GM12878 (cell line): Measurements from ENCODE around the gene BCKDHB. TPM values are rescaled to one million over a fixed set of nuclear protein-coding genes. Genes with fewer than 3 reads are reported as not detected.

ENCODE experiments used
- ATAC-seq: fragments of 200-7000 bp; cut with Tn5 transposase; 3 replicates; pipeline ENCODE4 v1.9.1; 2020; ENCODE audit warnings: mild to moderate bottlenecking, moderate library complexity
- BruUV-seq: library from RNA; stranded (reverse); fragments of 400-500 nt; replicated peaks from 2 replicates; lab custom pipeline; 2021; lab: Mats Ljungman, UMichigan
- CTCF ChIA-PET: fragments of 300-600 bp; sonication (Branson Sonifier 250); formaldehyde crosslinking; extraction: SDS; loops from one replicate; lab custom pipeline; 2021; ENCODE audit warnings: inconsistent platforms; lab: Yijun Ruan, JAX
- POLR2A ChIA-PET: fragments of 350-600 bp; formaldehyde crosslinking; extraction: SDS; loops from one replicate; lab custom pipeline; 2021; ENCODE audit warnings: inconsistent platforms; lab: Charles Lee
- RAD21 ChIA-PET: fragments of 300-600 bp; sonication (Branson Sonifier 250); formaldehyde crosslinking; loops from one replicate; lab custom pipeline; 2023; ENCODE audit warnings: antibody characterized with exemption; ENCODE audit not compliant: unreplicated experiment; lab: Charles Lee
- SMC1A ChIA-PET: fragments of 300-600 bp; sonication (Branson Sonifier 250); formaldehyde crosslinking; loops from one replicate; lab custom pipeline; 2023; ENCODE audit not compliant: unreplicated experiment, uncharacterized antibody; lab: Charles Lee
- DNase-seq: peaks from one replicate; pipeline ENCODE4 v3.0.0-alpha.2; 2011; ENCODE audit warnings: low read depth, low spot score
- FAIRE-seq: peaks from 3 replicates; lab custom pipeline; 2011; peaks lifted over from hg19 to GRCh38; lab: Jason Lieb, UNC
- H2AFZ ChIP-seq: 2 replicates; pipeline ENCODE4 v1.6.0; 2011; ENCODE audit warnings: low read depth, low read length, control low read depth; ENCODE audit not compliant: control insufficient read depth
- H3K27ac ChIP-seq: 2 replicates; pipeline ENCODE4 v1.5.1; 2011; ENCODE audit warnings: control low read depth; ENCODE audit not compliant: control insufficient read depth, insufficient read depth
- H3K27me3 ChIP-seq, 2 experiments: replicated peaks in 1 of 2; 2 replicates each; pipeline versions ENCODE4 v1.6.0 to v1.6.1; 2011; ENCODE audit warnings: low read length in 1 of 2; ENCODE audit not compliant: control insufficient read depth in 2 of 2, insufficient read depth in 2 of 2
- H3K36me3 ChIP-seq, 2 experiments: 2 replicates each; pipeline ENCODE4 v1.5.1; 2011; ENCODE audit warnings: low read length in 1 of 2; ENCODE audit not compliant: control insufficient read depth in 2 of 2, insufficient read depth in 2 of 2
- H3K4me1 ChIP-seq: 2 replicates; pipeline ENCODE4 v1.6.1; 2011; ENCODE audit warnings: mild to moderate bottlenecking, low read length, moderate library complexity, mixed read lengths; ENCODE audit not compliant: control insufficient read depth, insufficient read depth
- H3K4me2 ChIP-seq: 2 replicates; pipeline ENCODE4 v1.6.0; 2011; ENCODE audit warnings: control low read depth; ENCODE audit not compliant: control insufficient read depth, insufficient read depth
- H3K4me3 ChIP-seq: fragments of 200-600 bp; sonication (generic); 2 replicates; pipeline ENCODE4 v1.5.1; 2016
- H3K79me2 ChIP-seq: 2 replicates; pipeline ENCODE4 v1.6.0; 2011; ENCODE audit warnings: low read length; ENCODE audit not compliant: control insufficient read depth, insufficient read depth
- H3K9ac ChIP-seq: 2 replicates; pipeline ENCODE4 v1.8.0; 2011; ENCODE audit warnings: low read length, control low read depth, mixed read lengths; ENCODE audit not compliant: control insufficient read depth, insufficient read depth
- H3K9me3 ChIP-seq: replicated peaks from 3 replicates; pipeline ENCODE4 v1.5.1; 2011; ENCODE audit warnings: mild to moderate bottlenecking, low read length; ENCODE audit not compliant: control insufficient read depth, insufficient read depth
- H4K20me1 ChIP-seq: 2 replicates; pipeline ENCODE4 v1.6.0; 2011; ENCODE audit not compliant: control insufficient read depth, insufficient read depth
- CEBPB ChIP-seq, 2 experiments: fragments of 150-350 bp in 1 of 2; IDR thresholded peaks; 2 replicates each; pipeline ENCODE4 v1.6.1; 2012 to 2014; ENCODE audit warnings: low read depth in 2 of 2, low read length in 2 of 2, borderline replicate concordance in 1 of 2, inconsistent platforms in 1 of 2
- CHD4 ChIP-seq: fragments of 200-600 bp; sonication (generic); IDR thresholded peaks from 2 replicates; pipeline ENCODE4 v1.6.1; 2016; ENCODE audit warnings: mild to moderate bottlenecking
- CREB1 ChIP-seq: IDR thresholded peaks from 2 replicates; pipeline ENCODE4 v1.6.1; 2012; ENCODE audit warnings: low read depth, mild to moderate bottlenecking, inconsistent platforms
- FOS ChIP-seq: IDR thresholded peaks from 3 replicates; pipeline ENCODE4 v1.6.1; 2011; ENCODE audit warnings: borderline replicate concordance; ENCODE audit not compliant: insufficient read length; ENCODE audit errors: extremely low read depth
- MLLT1 ChIP-seq: fragments of 450-650 bp; IDR thresholded peaks from 2 replicates; pipeline ENCODE4 v1.6.1; 2016; ENCODE audit warnings: mild to moderate bottlenecking
- MYB ChIP-seq: fragments of 150-350 bp; IDR thresholded peaks from 2 replicates; pipeline ENCODE4 v1.6.1; 2014; ENCODE audit warnings: mild to moderate bottlenecking, low read depth, low read length, borderline replicate concordance
- PKNOX1 ChIP-seq: fragments of 450-650 bp; IDR thresholded peaks from 2 replicates; pipeline ENCODE4 v1.6.1; 2016; ENCODE audit warnings: mild to moderate bottlenecking
- RAD21 ChIP-seq: IDR thresholded peaks from 2 replicates; pipeline ENCODE4 v1.6.1; 2011; ENCODE audit warnings: mild to moderate bottlenecking, low read depth, low read length, moderate library complexity; ENCODE audit not compliant: insufficient read depth
- RBBP5 ChIP-seq: fragments of 200-600 bp; sonication (generic); conservative IDR thresholded peaks from 2 replicates; pipeline ENCODE4 v1.6.1; 2016
- REST ChIP-seq: IDR thresholded peaks from 2 replicates; pipeline ENCODE4 v1.6.1; 2012; ENCODE audit warnings: mild to moderate bottlenecking, low read depth, low read length
- SREBF1 ChIP-seq: IDR thresholded peaks from 2 replicates; pipeline ENCODE4 v1.6.1; 2012; ENCODE audit warnings: mild to moderate bottlenecking, low read length
- STAT3 ChIP-seq: IDR thresholded peaks from 2 replicates; pipeline ENCODE4 v1.6.1; 2011; ENCODE audit warnings: low read depth, low read length, improper control_type of control experiment
- TAF1 ChIP-seq: IDR thresholded peaks from 2 replicates; pipeline ENCODE4 v1.6.1; 2011; ENCODE audit warnings: mild to moderate bottlenecking, low read depth, low read length, borderline replicate concordance
- TARDBP ChIP-seq: IDR thresholded peaks from 2 replicates; pipeline ENCODE4 v1.6.1; 2016; ENCODE audit warnings: borderline replicate concordance
- YBX1 ChIP-seq: fragments of 450-650 bp; IDR thresholded peaks from 2 replicates; pipeline ENCODE4 v1.6.1; 2016; ENCODE audit warnings: antibody characterized with exemption
- WGBS: methylation state at CpG from one replicate; pipeline ENCODE4 v1.1.6; 2016; ENCODE audit warnings: low lambda C conversion rate; ENCODE audit not compliant: insufficient replicate concordance, insufficient coverage; ENCODE audit errors: missing lambda C conversion rate; 5-methylcytosine and 5-hydroxymethylcytosine counted together
- in situ Hi-C: fragments of 300-500 bp; cut with MboI; formaldehyde crosslinking; loops from 9 replicates; pipeline ENCODE4 v1.14.3; 2018; ENCODE audit warnings: mixed read lengths
- intact Hi-C: fragments of 100-400 bp; cut with micrococcal nuclease; formaldehyde crosslinking; loops from one replicate; pipeline ENCODE4 v1.14.2; 2022; ENCODE audit not compliant: unreplicated experiment
- polyA plus RNA-seq, 11 experiments: library from polyadenylated mRNA; depleted of rRNA in 4 of 11; unstranded in 6 of 11; stranded (reverse) in 5 of 11; fragments of >200 nt; fragmentation: Nextera tagmentation in 4 of 11; fragmentation: Illumina TruSeq in 1 of 11; extraction: Ambion mirVana in 4 of 11; extraction: Trizol in 1 of 11; gene quantifications; 1 replicate in 1 of 11; 2 replicates in 10 of 11; pipeline versions ENCODE4 v1.2.1 to v1.2.3, GENCODE V29; 2011 to 2016; ENCODE audit warnings: inconsistent platforms in 2 of 11, missing spikeins in 2 of 11, low read depth in 1 of 11
- total RNA-seq, 4 experiments: library from RNA; depleted of rRNA in 3 of 4; stranded (reverse); fragments of >200 nt in 3 of 4; fragmentation: Illumina TruSeq in 1 of 4; extraction: Trizol in 1 of 4; gene quantifications; 2 replicates each; pipeline versions ENCODE4 v1.2.1 to v1.2.3, GENCODE V29; 2013 to 2021

Gene BCKDHB
- total and polyA plus RNA-seq, 10 of the 15 experiments (the other 5 are each of a cell fraction or from before 2014, with no cell fraction given), result 12.9 to 57.1 (median 25.3) TPM

GRCh38 chr6:80134065-80134464, 27.6 kb downstream of the BCKDHB start:
- Histone ChIP-seq H3K4me3 (no peak overlapping the region), H3K4me2 (no peak overlapping the region), H3K4me1 (no peaks in the 10 kb centered on the region)
- no peak for ATAC-seq
- in situ Hi-C loops, result no loop called here
- 83% methylated on average over 1 of the region's 1 CpG for WGBS
- TF ChIP-seq YBX1 (no peak), SREBF1 (no peak), TARDBP (no peak), REST (no peak), CEBPB (IDR thresholded peaks at IDR 0.05; ENCODE audit: borderline replicate concordance in 1 of 2, low read depth in 2 of 2, low read length in 2 of 2) (no peak), RAD21 (no peak), CREB1 (no peak), STAT3 (no peak), RBBP5 (no peak), FOS (no peak), MLLT1 (no peak), CHD4 (no peak), PKNOX1 (no peak), MYB (no peak), TAF1 (no peak)
- TF ChIP-seq, all 136 proteins: peak for 0
- Histone ChIP-seq H3K9ac (no peak overlapping the region), H3K79me2 (no peaks in the 10 kb centered on the region), H3K27me3 (no peaks in the 10 kb centered on the region), H3K9me3 (peaks cover 1% of the 10 kb centered on the region; the same call in 1 of the 3 replicates), H3K36me3 (no peaks in the 10 kb centered on the region), H4K20me1 (no peaks in the 10 kb centered on the region), H2AFZ (no peak overlapping the region), H3K27ac (no peak overlapping the region)
- intact Hi-C loops, result no loop called here
- FAIRE-seq, result no peak
- no peak for DNase-seq
- SMC1A ChIA-PET, result interaction anchor here (1.5 kb wide), 1 partner anchor 9 kb away, joined by 3 read pairs; no protein-coding TSS in a partner anchor
- POLR2A ChIA-PET, result interaction anchor here (0.6 kb wide), 1 partner anchor 80 kb away, joined by 4 read pairs; no protein-coding TSS in a partner anchor
- RAD21 ChIA-PET, result interaction anchor here (0.7 kb wide), 1 partner anchor 39 kb away, joined by 4 read pairs; no protein-coding TSS in a partner anchor
- BruUV-seq, result no TSS peak
- CTCF ChIA-PET, result interaction anchor here (0.9 kb wide), 1 partner anchor 8 kb away, joined by 3 read pairs; no protein-coding TSS in a partner anchor
